Measurements from ENCODE around the gene PIH1D1. TPM values are rescaled to one million over a fixed set of nuclear protein-coding genes. Genes with fewer than 3 reads are reported as not detected.

The PIH1D1 gene
- total RNA-seq, 6 experiments from 2014 or later = 37.4 to 57.7 (median 43.4) TPM

DNA sequence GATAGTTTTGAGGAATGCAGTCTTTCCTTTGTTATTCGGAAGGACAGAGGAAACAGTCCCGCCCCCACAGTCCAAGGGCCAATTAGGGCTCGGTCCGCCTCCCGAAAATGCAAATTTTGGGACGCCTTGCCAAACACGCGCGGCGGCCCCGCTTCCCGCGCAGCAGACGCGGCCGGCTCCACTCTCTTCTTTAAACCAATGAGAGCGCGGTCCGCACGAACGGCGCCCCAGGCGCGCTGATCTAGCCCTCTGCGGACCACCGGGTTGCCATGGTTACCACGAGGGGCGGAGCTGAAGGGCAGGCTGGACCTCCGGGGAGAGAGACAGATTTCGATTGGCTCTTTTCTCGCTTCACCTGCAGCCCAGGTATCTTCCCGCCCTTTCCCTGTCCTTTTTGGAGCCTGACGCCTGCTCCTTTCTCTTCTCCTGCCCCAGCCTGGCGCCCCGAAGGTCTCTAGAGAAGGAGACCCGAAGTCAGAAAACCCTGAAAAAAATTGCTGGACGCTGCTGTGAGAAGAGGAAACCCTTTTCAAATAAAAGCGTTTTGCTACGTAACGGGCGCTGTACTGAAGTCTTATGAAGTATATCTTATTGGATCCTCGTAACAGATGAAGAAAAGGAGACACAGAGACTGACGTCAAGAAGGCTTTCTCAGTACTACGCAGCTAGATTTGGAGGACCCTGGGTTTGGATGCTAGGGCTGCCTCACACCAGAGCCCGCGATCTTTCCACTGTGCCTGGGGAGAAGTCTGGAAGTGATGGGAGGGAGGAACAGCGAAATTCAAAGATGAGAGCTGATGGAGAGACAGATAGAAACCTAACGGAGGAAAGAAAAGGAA lies 30.4 kb downstream of the PIH1D1 start:
- no peaks in the 10 kb centered on the region for H3K36me3 ChIP-seq
- WGBS (ENCODE audit: insufficient coverage, low coverage, low lambda C conversion rate, missing lambda C conversion rate) = 14% methylated on average over 24 of the region's 48 CpGs
- intact Hi-C loops (cut with DNase I) = no loop called here
- no peak for TF ChIP-seq POLR2A (IDR thresholded peaks at IDR 0.05)
- no peak overlapping the region for H3K27ac ChIP-seq
- peak; percentile 51 to 77 (median 69) for ATAC-seq
- H3K9me3 ChIP-seq = no peaks in the 10 kb centered on the region
- peak in 2 of 3 donors; percentile 58 to 60 for DNase-seq
- H3K4me3 ChIP-seq = no peak overlapping the region
- H3K27me3 ChIP-seq = peaks cover 9 to 23% of the 10 kb centered on the region in 2 donors
- H3K4me1 ChIP-seq = peaks cover 0 to 7% (median 0%) of the 10 kb centered on the region in 4 donors

DNA sequence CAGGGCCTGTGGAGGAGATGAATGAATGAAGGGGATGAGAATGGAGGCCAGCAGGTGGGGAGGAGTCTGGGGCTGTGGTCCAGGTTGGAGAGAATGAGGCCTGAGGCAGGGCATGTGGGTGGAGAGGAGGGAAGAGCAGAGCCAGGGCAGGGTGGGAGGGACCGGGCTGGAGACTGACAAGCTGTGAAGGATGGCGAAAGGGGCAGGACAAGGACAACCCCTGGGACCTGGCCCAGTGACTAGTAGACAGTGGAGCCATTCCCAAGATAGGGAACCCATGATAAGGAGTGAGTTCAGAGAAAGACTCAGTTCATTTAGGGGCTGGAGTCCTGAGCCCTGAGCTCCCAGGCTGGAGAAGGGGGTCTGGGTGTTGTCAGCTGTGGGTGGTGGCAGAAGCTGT lies 31.4 kb downstream of the PIH1D1 start:
- no peaks in the 10 kb centered on the region for H3K9me3 ChIP-seq
- ATAC-seq = no peak
- peaks cover 9 to 23% of the 10 kb centered on the region in 2 donors for H3K27me3 ChIP-seq
- no peak overlapping the region for H3K4me3 ChIP-seq
- no peaks in the 10 kb centered on the region for H3K36me3 ChIP-seq
- H3K4me1 ChIP-seq = peaks cover 0 to 7% (median 0%) of the 10 kb centered on the region in 4 donors
- WGBS (ENCODE audit: insufficient coverage, low coverage, low lambda C conversion rate, missing lambda C conversion rate) = no CpG with 5 or more reads among the region's 2 CpGs
- no peak for DNase-seq
- H3K27ac ChIP-seq = no peak overlapping the region
- intact Hi-C loops (cut with DNase I) = no loop called here
- TF ChIP-seq, protein P1, sequence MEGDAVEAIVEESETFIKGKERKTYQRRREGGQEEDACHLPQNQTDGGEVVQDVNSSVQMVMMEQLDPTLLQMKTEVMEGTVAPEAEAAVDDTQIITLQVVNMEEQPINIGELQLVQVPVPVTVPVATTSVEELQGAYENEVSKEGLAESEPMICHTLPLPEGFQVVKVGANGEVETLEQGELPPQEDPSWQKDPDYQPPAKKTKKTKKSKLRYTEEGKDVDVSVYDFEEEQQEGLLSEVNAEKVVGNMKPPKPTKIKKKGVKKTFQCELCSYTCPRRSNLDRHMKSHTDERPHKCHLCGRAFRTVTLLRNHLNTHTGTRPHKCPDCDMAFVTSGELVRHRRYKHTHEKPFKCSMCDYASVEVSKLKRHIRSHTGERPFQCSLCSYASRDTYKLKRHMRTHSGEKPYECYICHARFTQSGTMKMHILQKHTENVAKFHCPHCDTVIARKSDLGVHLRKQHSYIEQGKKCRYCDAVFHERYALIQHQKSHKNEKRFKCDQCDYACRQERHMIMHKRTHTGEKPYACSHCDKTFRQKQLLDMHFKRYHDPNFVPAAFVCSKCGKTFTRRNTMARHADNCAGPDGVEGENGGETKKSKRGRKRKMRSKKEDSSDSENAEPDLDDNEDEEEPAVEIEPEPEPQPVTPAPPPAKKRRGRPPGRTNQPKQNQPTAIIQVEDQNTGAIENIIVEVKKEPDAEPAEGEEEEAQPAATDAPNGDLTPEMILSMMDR (IDR thresholded peaks at IDR 0.05) = no peak
- no peak for TF ChIP-seq POLR2A (IDR thresholded peaks at IDR 0.05)

DNA sequence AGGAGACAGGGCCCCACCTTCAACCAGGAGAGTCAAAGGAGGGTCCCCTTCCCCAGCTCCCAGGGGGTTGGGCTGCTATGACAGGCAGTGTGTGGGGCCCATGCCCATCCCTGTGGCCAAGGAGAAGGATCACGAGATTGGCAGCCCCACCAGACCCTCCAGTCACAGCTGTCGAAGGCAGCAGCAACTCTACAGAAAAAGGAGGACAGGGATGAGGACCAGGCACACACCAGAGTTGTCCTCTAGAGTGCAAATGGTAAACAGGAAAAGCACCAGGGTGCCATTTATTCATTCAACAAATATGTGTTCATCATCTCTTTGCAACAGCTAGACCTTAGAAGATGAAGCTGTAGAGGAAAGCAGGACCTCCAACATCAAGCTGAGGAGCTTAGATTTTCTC lies 32.4 kb downstream of the PIH1D1 start:
- no peak overlapping the region for H3K27ac ChIP-seq
- H3K27me3 ChIP-seq = peaks cover 9 to 23% of the 10 kb centered on the region in 2 donors
- TF ChIP-seq, protein P1 (IDR thresholded peaks at IDR 0.05) = no peak
- no peak for TF ChIP-seq POLR2A (IDR thresholded peaks at IDR 0.05)
- H3K36me3 ChIP-seq = no peaks in the 10 kb centered on the region
- H3K4me3 ChIP-seq = no peak overlapping the region
- peaks cover 0 to 7% (median 0%) of the 10 kb centered on the region in 4 donors for H3K4me1 ChIP-seq
- H3K9me3 ChIP-seq = no peaks in the 10 kb centered on the region
- intact Hi-C loops (cut with DNase I) = no loop called here
- no CpG with 5 or more reads among the region's 2 CpGs for WGBS (ENCODE audit: insufficient coverage, low coverage, low lambda C conversion rate, missing lambda C conversion rate)
- ATAC-seq = no peak
- no peak for DNase-seq

DNA sequence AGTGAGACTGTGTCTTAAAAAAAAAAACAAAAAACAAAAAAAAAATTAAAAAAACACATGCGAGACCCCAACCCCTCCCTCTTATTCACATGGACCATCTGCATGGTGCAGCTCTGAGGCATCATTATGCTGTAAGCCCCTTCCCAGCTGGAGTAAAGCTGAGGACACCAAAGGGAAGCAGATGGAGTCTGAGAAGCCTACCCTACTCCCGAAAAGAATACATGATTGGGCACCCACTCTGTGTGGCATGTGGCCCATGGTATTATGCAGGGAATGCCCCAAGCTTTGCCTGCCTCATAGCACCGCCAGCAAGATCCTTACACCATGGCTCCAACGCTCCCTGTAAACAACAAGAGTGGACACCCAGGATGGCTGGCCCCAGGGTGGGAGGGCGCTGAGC lies 33.1 kb downstream of the PIH1D1 start:
- Histone ChIP-seq H3K36me3 (no peaks in the 10 kb centered on the region), H3K27me3 (peaks cover 8 to 22% of the 10 kb centered on the region in 2 donors), H3K27ac (no peak overlapping the region), H3K4me1 (peaks cover 0 to 7% (median 0%) of the 10 kb centered on the region in 4 donors), H3K4me3 (no peak overlapping the region), H3K9me3 (no peaks in the 10 kb centered on the region)
- intact Hi-C loops (cut with DNase I) = no loop called here
- WGBS (ENCODE audit: insufficient coverage, low coverage, low lambda C conversion rate, missing lambda C conversion rate) = 43% methylated on average over 2 of the region's 5 CpGs
- no peak for TF ChIP-seq POLR2A (IDR thresholded peaks at IDR 0.05)
- TF ChIP-seq, protein P1 (IDR thresholded peaks at IDR 0.05) = no peak
- DNase-seq (no peak), ATAC-seq (no peak)

DNA sequence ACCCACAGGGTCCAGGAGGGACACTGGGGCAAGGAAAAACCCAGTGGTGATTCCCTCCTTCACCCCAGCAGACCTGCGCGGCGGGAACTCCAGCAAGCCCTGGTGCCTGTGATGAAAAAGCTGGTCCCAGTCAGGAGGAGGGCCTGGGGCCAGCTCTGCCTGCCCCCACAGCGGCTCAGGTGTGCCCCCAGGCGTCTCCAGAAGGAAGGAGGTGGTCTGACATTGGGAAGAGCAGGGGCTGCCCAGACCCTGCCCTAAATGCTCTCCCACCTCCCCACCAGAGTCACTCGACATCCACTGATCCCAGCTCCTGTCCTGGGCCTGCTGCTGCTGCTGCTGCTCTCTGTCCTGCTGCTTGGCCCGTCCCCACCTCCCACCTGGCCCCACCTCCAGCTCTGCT lies 34.5 kb downstream of the PIH1D1 start:
- no peak for ATAC-seq
- peaks cover 0 to 4% (median 0%) of the 10 kb centered on the region in 4 donors for H3K4me1 ChIP-seq
- H3K36me3 ChIP-seq = no peaks in the 10 kb centered on the region
- intact Hi-C loops (cut with DNase I) = no loop called here
- no CpG with 5 or more reads among the region's 7 CpGs for WGBS (ENCODE audit: insufficient coverage, low coverage, low lambda C conversion rate, missing lambda C conversion rate)
- peaks cover 3 to 8% of the 10 kb centered on the region in 2 donors for H3K27me3 ChIP-seq
- H3K4me3 ChIP-seq = no peak overlapping the region
- no peak for TF ChIP-seq POLR2A (IDR thresholded peaks at IDR 0.05)
- TF ChIP-seq, protein P1 (IDR thresholded peaks at IDR 0.05) = no peak
- no peaks in the 10 kb centered on the region for H3K9me3 ChIP-seq
- H3K27ac ChIP-seq = no peak overlapping the region
- DNase-seq = no peak

Measured in right lobe of liver (tissue), 6 donors.